A673 (cell line): ENCODE results near the gene TRAF3IP3. TPM values are rescaled to one million over a fixed set of nuclear protein-coding genes. Genes with fewer than 3 reads are reported as not detected.

ENCODE experiments used
- BruUV-seq: library from RNA; stranded (reverse); fragments of 400-500 nt; replicated peaks from 2 replicates; lab custom pipeline; 2021; lab: Mats Ljungman, UMichigan
- CTCF ChIA-PET: fragments of 300-600 bp; sonication (Branson Sonifier 250); formaldehyde crosslinking; loops from one replicate; lab custom pipeline; 2022; ENCODE audit warnings: antibody characterized with exemption; lab: Charles Lee
- POLR2A ChIA-PET: fragments of 300-600 bp; sonication (Branson Sonifier 250); formaldehyde crosslinking; loops from one replicate; lab custom pipeline; 2022; ENCODE audit warnings: antibody characterized with exemption; ENCODE audit not compliant: low non-redundant PET; lab: Charles Lee
- DNase-seq: peaks from one replicate; pipeline ENCODE4 v3.0.0-alpha.2; 2015; ENCODE audit warnings: low spot score
- H3K27ac ChIP-seq: fragments of 200-600 bp; sonication (generic); 2 replicates; pipeline ENCODE4 v1.5.1; 2016; ENCODE audit warnings: mixed run types, low read depth, mild to moderate bottlenecking, mixed read lengths, antibody characterized with exemption, low read length; ENCODE audit not compliant: poor library complexity, severe bottlenecking
- H3K27me3 ChIP-seq: fragments of 200-600 bp; sonication (generic); replicated peaks from 2 replicates; pipeline ENCODE4 v1.6.1; 2017; ENCODE audit warnings: mixed run types, low read depth, mild to moderate bottlenecking, mixed read lengths, antibody characterized with exemption, low read length; ENCODE audit not compliant: insufficient read depth, poor library complexity
- H3K36me3 ChIP-seq: fragments of 200-600 bp; sonication (generic); 2 replicates; pipeline ENCODE4 v1.6.1; 2016; ENCODE audit warnings: mixed run types, mild to moderate bottlenecking, mixed read lengths, antibody characterized with exemption, low read length; ENCODE audit not compliant: insufficient read depth, poor library complexity, severe bottlenecking
- H3K4me1 ChIP-seq: fragments of 200-600 bp; sonication (generic); 2 replicates; pipeline ENCODE4 v1.6.1; 2017; ENCODE audit warnings: mixed run types, mild to moderate bottlenecking, mixed read lengths, antibody characterized with exemption, low read length; ENCODE audit not compliant: insufficient read depth, poor library complexity, severe bottlenecking
- H3K4me3 ChIP-seq: fragments of 200-600 bp; sonication (generic); 2 replicates; pipeline ENCODE4 v1.5.1; 2016; ENCODE audit warnings: low read depth, mixed run types, mild to moderate bottlenecking, mixed read lengths, low read length; ENCODE audit not compliant: poor library complexity, severe bottlenecking
- H3K9me3 ChIP-seq: fragments of 200-600 bp; sonication (generic); 2 replicates; pipeline ENCODE4 v1.6.1; 2016; ENCODE audit warnings: mixed run types, low read depth, mild to moderate bottlenecking, mixed read lengths, antibody characterized with exemption, low read length; ENCODE audit not compliant: poor library complexity, severe bottlenecking
- EZH2 ChIP-seq: fragments of 200-600 bp; sonication (generic); IDR thresholded peaks from 2 replicates; pipeline ENCODE4 v1.6.1; 2017; ENCODE audit warnings: borderline replicate concordance, low read depth, mild to moderate bottlenecking, mixed read lengths, antibody characterized with exemption, low read length; ENCODE audit not compliant: poor library complexity, severe bottlenecking
- intact Hi-C: fragments of 100-400 bp; cut with micrococcal nuclease; formaldehyde crosslinking; loops from one replicate; pipeline ENCODE4 v1.10.0; 2022; ENCODE audit not compliant: unreplicated experiment
- total RNA-seq: library from RNA; stranded (reverse); gene quantifications from 2 replicates; pipeline ENCODE4 v1.2.3, GENCODE V29; 2021
- TF ChIP-seq, protein P1 (sequence below): fragments of 300-800, 200-600 bp; sonication (generic); conservative IDR thresholded peaks from 2 replicates; pipeline ENCODE4 v1.5.1; 2017; ENCODE audit warnings: low read depth, mild to moderate bottlenecking, antibody characterized with exemption, low read length, moderate library complexity, mixed read lengths

TRAF3IP3 gene
- total RNA-seq, 1 experiment from 2014 or later, result 1.6 TPM

DNA sequence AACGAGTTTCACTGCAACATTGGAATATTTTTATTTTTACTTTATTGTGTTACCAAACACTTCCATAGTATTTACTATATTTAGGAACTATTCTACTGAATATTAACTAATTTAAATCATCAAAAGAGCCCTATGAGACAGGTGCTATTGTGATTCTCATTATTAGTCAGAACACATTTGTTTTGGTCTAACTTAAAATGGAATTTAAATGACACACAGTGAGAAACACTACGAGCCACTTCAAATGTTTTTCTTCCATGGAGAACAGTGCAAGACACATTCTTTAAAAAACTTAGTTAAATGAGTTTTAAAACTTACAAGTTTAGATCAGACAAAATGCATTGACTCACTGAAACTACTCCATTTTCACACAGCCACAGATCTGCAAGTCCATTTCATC is 6.6 kb upstream of the TRAF3IP3 start:
- no peak for DNase-seq
- ChIA-PET CTCF (interaction anchor here (0.6 kb wide), 1 partner anchor 122 kb away, joined by 3 read pairs; no protein-coding TSS in a partner anchor), POLR2A (no interaction called here)
- Histone ChIP-seq H3K4me1 (no peaks in the 10 kb centered on the region), H3K9me3 (no peaks in the 10 kb centered on the region), H3K27me3 (no peaks in the 10 kb centered on the region), H3K36me3 (no peaks in the 10 kb centered on the region), H3K4me3 (no peak overlapping the region), H3K27ac (no peak overlapping the region)
- intact Hi-C loops, result loop anchor here (5.0 kb wide), 1 partner anchor 172 kb away; no protein-coding TSS in a partner anchor
- BruUV-seq, result no TSS peak
- TF ChIP-seq, protein P1, sequence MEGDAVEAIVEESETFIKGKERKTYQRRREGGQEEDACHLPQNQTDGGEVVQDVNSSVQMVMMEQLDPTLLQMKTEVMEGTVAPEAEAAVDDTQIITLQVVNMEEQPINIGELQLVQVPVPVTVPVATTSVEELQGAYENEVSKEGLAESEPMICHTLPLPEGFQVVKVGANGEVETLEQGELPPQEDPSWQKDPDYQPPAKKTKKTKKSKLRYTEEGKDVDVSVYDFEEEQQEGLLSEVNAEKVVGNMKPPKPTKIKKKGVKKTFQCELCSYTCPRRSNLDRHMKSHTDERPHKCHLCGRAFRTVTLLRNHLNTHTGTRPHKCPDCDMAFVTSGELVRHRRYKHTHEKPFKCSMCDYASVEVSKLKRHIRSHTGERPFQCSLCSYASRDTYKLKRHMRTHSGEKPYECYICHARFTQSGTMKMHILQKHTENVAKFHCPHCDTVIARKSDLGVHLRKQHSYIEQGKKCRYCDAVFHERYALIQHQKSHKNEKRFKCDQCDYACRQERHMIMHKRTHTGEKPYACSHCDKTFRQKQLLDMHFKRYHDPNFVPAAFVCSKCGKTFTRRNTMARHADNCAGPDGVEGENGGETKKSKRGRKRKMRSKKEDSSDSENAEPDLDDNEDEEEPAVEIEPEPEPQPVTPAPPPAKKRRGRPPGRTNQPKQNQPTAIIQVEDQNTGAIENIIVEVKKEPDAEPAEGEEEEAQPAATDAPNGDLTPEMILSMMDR, result no peak
- TF ChIP-seq EZH2, result no peak

DNA sequence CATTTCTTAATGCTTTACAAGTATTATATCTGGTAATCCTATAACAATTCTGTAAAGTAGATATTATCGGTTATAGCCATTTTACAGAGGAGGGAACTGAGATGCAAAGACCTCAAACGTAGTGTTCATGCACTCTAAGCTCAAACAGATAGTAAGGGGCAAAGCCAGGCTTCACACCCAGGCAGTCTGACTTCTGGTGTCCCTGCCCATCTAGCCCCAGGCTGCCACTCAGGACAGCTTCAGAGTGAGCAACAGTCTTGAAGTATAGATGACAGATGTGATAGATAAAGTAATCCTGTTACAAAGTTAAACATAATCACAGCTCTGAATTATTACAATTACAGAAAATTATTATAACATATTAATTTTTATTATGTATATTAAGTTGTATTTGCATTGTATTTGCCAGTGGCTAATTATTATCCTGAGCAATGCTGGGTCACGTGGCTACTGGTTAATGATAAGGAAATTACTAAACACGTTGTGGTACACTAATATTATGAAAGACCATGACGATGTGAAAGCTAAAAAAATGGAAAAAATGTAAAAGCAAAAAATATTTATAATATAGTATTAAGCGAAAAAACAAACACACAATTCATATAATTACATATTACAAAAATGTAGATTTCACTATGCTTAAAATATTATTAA is 6.1 kb upstream of the TRAF3IP3 start:
- H3K27me3 ChIP-seq, result no peaks in the 10 kb centered on the region
- TF ChIP-seq EZH2, result no peak
- TF ChIP-seq, protein P1, result no peak
- CTCF ChIA-PET, result interaction anchor here (0.6 kb wide), 1 partner anchor 122 kb away, joined by 3 read pairs; no protein-coding TSS in a partner anchor
- POLR2A ChIA-PET, result no interaction called here
- no peaks in the 10 kb centered on the region for H3K4me1 ChIP-seq
- H3K4me3 ChIP-seq, result no peak overlapping the region
- no peaks in the 10 kb centered on the region for H3K36me3 ChIP-seq
- BruUV-seq, result no TSS peak
- no peak for DNase-seq
- H3K27ac ChIP-seq, result no peak overlapping the region
- H3K9me3 ChIP-seq, result no peaks in the 10 kb centered on the region
- intact Hi-C loops, result loop anchor here (5.0 kb wide), 1 partner anchor 172 kb away; no protein-coding TSS in a partner anchor

DNA sequence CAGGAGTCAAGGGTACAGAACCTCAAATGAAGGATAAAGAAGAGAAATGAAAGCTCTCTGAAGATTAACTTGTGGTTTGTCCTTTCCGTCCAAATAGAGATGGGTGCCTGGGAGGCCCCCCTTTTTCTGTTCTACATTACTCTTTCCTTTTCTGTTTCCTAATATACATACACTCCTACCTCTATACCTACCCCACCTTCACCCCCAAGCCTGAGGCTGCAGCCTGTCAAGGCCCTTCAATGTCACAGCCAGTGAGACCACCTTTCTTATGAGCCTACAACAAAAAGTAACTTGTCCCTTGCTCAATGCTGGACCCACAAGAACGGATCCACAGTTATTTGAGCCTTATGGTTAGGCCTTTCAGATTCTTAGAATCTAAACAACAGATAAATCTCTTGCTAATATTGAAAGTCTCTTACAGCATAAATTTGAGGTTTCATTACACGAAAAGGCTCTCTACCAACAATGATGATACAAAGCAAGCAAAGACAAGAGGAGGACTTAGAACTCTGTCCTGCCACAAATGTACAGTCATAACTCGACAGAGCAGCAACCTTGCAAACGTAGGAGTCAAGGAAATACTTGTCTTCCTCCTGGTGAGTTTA is 4.1 kb upstream of the TRAF3IP3 start:
- no peaks in the 10 kb centered on the region for H3K27me3 ChIP-seq
- no peak overlapping the region for H3K27ac ChIP-seq
- intact Hi-C loops, result no loop called here
- H3K4me1 ChIP-seq, result no peaks in the 10 kb centered on the region
- ChIA-PET CTCF (no interaction called here), POLR2A (no interaction called here)
- H3K36me3 ChIP-seq, result no peaks in the 10 kb centered on the region
- H3K9me3 ChIP-seq, result no peaks in the 10 kb centered on the region
- no peak for DNase-seq
- no peak overlapping the region for H3K4me3 ChIP-seq
- no TSS peak for BruUV-seq
- TF ChIP-seq, protein P1, result no peak
- TF ChIP-seq EZH2, result no peak
